NCI-H146 treated with DMSO at 0.1 percent for 48 hours (cell line): ENCODE results near the gene CLIC3.

Experiments
- DNase-seq: peaks from one replicate; lab custom pipeline; 2025; ENCODE audit not compliant: unreplicated experiment; lab: John Stamatoyannopoulos, UW

The CLIC3 gene

GRCh38 chr9:136954270-136955083 lies 41.9 kb downstream of the CLIC3 start:
- no peak for DNase-seq

- DNase-seq: no peak
Observed at GRCh38 chr9:136953771-136954269, 42.5 kb downstream of the CLIC3 start.

DNA sequence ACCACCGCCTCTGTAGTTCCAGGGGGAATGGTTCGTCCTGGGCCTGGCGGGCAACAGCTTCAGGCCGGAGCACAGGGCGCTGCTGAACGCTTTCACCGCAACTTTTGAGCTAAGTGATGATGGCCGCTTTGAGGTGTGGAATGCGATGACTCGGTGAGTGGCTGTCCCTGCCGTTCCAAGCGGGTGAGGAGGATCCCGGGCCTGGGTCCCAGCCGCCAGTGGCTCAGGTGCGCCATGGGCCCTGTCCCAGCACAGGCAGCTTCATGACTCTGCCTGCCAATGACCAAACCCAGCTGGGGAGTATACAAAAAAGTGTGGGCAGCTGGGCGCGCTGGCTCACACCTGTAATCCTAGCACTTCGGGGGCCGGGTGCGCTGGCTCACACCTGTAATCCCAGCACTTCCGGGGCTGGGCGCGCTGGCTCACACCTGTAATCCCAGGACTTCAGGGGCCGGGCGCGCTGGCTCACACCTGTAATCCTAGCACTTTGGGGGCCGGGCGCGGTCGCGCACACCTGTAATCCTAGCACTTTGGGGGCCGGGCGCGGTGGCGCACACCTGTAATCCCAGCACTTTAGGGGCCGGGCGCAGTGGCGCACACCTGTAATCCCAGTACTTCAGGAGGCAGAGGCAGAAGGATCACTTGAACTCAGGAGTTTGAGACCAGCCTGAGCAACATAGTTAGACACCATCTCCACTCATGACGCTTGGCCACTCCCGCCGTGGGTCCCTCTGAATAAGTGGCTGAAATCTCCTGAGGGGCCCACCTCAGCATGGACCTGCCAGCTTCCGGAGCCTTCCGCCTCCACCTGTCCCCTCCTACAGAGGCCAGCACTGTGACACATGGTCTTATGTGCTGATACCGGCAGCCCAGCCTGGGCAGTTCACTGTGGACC lies 43.2 kb downstream of the CLIC3 start:
- no peak for DNase-seq

GRCh38 chr9:136952321-136952850 lies 44.0 kb downstream of the CLIC3 start:
- DNase-seq: no peak

DNA sequence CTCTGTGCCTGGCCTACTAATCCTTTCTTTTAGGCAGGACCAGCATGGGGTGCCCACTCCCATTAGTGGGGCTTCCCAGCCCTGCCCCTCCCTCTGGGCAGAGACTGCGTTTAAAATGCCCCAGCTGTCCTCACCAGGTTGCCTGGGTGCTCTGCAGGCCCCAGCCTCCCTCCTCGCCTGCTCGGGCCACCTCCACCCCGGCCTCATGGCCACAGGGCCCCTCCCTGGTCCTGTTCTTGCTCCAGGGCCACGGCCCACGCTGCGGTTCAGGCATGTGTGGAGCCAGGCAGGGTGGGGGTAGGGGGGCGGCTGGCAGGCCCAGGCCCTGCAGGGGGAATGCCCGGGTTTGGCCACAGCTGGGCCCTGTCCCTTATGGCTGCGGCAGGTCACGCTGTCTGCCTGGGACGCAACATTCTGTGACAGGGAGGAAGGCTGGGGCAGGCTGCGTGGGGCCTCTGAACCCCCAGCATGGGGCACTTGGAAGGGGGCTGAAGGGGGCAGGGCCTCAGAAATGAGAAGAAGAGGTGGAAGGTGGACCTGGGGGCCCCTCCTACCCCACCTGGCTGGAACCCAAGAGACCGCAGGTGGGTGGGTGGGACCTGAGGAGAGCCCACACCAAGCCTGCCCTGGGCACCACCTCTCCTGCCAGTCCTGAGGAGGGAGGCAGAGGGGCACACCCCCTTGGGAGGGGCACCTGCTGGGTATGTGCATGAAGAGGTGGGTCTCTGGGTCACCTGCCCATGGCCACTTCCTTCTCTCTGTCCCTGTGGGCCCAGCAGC lies 44.6 kb downstream of the CLIC3 start, which contains the start of gene LCN12:
TSS of gene LCN12 (plus strand) at position 733 of the 780 bp plus-strand sequence. CDS start 55 bp downstream, outside the sequence.
- no peak for DNase-seq

DNA sequence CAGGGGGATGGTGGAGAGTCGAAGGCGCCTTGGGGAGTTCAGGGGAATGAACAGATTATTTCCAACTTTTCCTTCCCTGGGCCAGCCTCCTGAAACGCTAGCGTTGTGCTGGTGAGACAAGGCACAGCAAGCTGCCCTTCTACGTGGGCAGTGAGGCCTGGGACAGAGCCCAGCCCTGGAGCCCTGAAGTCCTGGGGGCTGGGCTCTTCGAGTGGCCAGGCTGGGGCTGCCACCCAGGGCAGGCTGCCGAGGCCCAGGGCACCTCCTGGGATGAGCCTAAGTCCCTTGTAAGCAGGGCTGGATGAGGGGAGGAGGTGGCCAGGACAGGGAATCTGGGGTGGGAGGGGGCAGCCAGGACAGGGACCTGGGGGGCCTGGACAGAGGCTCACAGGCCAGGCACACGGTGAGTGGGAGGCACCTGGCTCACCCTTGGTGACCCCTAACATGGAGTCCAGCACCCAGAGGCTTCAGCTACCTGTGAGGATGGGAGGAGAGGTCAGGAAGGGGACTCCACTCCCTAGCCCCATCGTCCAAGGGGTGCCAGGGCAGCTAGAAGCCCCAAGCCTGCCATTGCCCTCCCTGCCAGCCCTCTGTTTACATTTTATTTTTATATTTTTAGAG lies 45.6 kb downstream of the CLIC3 start:
- DNase-seq: no peak

- peak; percentile 67 for DNase-seq
Observed at GRCh38 chr9:136949817-136950655, 46.3 kb downstream of the CLIC3 start.

GRCh38 chr9:136949239-136949816 lies 47.0 kb downstream of the CLIC3 start:
- peak; percentile 40 for DNase-seq

GRCh38 chr9:136947955-136948510 lies 48.3 kb downstream of the CLIC3 start:
- DNase-seq: no peak

- no peak for DNase-seq
Observed at GRCh38 chr9:136947028-136947891, 49.1 kb downstream of the CLIC3 start.

DNA sequence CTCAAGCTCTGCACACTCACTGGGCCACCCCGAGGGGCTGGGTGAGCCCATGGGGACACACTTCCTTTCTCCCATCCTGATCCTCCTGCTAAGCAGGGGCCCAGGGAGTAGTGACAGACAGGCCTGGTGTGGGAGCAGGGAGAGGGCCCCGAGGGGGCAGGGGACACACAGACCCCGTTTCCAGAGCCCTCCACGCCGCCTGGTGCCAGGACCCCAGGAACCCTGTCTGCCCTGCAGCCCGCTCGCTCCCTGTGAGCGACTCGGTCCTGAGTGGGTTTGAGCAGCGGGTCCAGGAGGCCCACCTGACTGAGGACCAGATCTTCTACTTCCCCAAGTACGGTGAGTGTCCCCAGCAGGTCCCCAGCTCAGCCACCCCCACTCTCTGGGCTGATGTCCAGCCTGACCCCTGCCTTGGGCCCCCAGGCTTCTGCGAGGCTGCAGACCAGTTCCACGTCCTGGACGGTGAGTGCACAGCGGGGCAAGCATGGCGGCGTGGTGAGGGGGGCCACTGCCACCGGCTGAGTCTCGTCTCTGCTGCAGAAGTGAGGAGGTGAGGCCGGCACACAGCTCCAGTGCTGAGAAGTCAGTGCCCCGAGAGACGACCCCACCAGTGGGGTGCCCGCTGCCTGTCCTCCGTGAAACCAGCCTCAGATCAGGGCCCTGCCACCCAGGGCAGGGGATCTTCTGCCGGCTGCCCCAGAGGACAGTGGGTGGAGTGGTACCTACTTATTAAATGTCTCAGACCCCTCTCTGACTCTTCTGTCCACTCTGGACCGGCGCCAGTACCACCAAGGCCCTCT lies 49.9 kb downstream of the CLIC3 start:
- no peak for DNase-seq

DNA sequence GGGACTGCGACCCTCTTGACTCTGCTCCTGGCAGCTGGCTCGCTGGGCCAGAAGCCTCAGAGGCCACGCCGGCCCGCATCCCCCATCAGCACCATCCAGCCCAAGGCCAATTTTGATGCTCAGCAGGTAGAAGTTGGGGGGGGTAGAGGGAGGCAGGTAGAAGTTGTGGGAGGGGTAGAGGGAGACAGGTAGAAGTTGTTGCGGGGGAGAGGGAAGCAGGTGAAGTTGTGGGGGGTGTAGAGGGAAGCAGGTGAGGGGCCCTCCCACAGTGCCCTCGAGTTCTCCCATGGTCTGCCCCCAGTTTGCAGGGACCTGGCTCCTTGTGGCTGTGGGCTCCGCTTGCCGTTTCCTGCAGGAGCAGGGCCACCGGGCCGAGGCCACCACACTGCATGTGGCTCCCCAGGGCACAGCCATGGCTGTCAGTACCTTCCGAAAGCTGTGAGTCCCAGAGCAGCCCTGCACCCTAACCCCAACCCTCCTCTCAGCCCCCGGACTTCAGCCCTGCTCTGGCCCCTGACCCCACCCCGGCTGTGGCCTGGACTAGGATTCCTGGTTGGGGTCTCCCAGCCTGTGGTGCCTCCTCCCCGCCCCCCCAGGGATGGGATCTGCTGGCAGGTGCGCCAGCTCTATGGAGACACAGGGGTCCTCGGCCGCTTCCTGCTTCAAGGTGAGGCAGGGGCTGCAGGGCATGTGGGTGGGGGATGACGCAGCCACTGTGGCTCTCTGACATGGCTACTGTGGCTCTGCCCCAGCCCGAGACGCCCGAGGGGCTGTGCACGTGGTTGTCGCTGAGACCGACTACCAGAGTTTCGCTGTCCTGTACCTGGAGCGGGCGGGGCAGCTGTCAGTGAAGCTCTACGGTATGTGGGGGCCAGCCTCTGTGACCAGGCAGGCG lies 50.8 kb downstream of the CLIC3 start:
- DNase-seq: no peak
